ENCODE data around the gene KMT2E. TPM values are rescaled to one million over a fixed set of nuclear protein-coding genes. Genes with fewer than 3 reads are reported as not detected.

The KMT2E gene
- total and polyA plus RNA-seq, 2 donors (not counting 1 experiment from before 2014, with no cell fraction given), result 32.4 to 328 TPM

DNA sequence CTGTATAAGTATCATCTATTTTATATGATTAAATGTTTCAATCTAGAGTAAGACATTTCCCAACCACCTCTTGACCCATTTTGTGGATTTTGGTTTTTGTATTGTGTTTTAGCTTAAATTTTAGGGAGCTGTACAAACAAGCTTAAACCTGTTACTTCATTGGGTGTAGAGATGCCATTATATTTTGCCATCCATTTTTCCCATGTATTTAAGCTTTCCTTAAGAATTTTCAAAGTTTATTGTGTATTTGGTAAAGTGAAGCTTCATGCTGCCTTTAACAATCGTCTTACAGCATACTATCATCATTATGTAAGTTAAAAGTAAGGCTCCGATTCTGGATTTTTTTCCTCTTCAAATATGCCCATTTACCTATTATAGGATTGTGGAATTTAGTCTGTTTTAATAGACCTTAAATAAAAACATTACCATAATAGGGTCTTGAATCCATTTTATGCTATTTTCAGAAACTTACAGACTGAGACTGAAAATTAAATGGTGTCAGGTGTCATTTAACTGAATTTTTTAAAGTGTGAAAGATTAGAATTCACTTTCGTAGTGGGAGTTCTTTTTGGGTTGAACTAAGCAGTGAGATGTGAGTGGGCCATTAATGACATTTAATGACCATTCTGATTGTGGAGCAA is 2.2 kb downstream of the KMT2E start:
- Mint-ChIP-seq H3K27me3 (no peaks in the 10 kb centered on the region), H3K27ac (peak overlapping the region; percentile 33), H3K4me1 (peaks cover 46% of the 10 kb centered on the region), H3K4me3 (peak overlapping the region; percentile 99), H3K9me3 (ENCODE audit: insufficient read depth) (no peaks in the 10 kb centered on the region)
- H3K27me3 ChIP-seq (replicated peaks in 1 of 4; ENCODE audit: control extremely low read depth in 1 of 4, control insufficient read depth in 3 of 4, insufficient read depth in 4 of 4, low read length in 3 of 4), result no peaks in the 10 kb centered on the region
- H3K27ac ChIP-seq (ENCODE audit: low read length in 2 of 2), result peak overlapping the region; percentile 100
- no peak overlapping the region for H2AFZ ChIP-seq (ENCODE audit: insufficient read depth, low read depth, low read length, poor library complexity, severe bottlenecking)
- 17% methylated on average over 1 of the region's 3 CpGs for WGBS (ENCODE audit: insufficient coverage)
- ChIA-PET CTCF (interaction anchor here (1.0 to 16.1 kb wide), 13 partner anchors 10 to 98 kb away, joined by 3 to 282 read pairs (median 4); no protein-coding TSS in a partner anchor), POLR2A (interaction anchor here (0.6 to 8.5 kb wide), 6 partner anchors 9 to 662 kb away, joined by 3 to 101 read pairs (median 12); no protein-coding TSS in a partner anchor)
- DNase-seq (no peak), ATAC-seq (ENCODE audit: low read depth) (no peak)
- H4K20me1 ChIP-seq (ENCODE audit: control insufficient read depth, insufficient read depth, low read length, poor library complexity, severe bottlenecking), result peaks cover 12% of the 10 kb centered on the region
- H3K4me2 ChIP-seq (replicated peaks; ENCODE audit: low read depth, low read length, poor library complexity, severe bottlenecking), result peak overlapping the region; percentile 82
- peaks cover 0 to 1% of the 10 kb centered on the region in 2 experiments for H3K36me3 ChIP-seq (replicated peaks in 1 of 2; ENCODE audit: control extremely low read depth in 1 of 2, control insufficient read depth in 1 of 2, extremely low read depth in 1 of 2, insufficient read depth in 2 of 2, low read length in 1 of 2)
- peak overlapping the region; percentile 95 to 100 (median 99) for H3K4me3 ChIP-seq (ENCODE audit: control extremely low read depth in 1 of 5, extremely low read depth in 1 of 5, insufficient read depth in 1 of 5, low read depth in 2 of 5, low read length in 4 of 5)
- TF ChIP-seq EZH2 (IDR thresholded peaks at IDR 0.05; ENCODE audit: borderline replicate concordance, insufficient read depth, low read depth, low read length, poor library complexity, severe bottlenecking) (no peak), CTCF (IDR thresholded peaks at IDR 0.05) (no peak)
- H3K79me2 ChIP-seq (ENCODE audit: control insufficient read depth, insufficient read depth, low read length), result peaks cover 93% of the 10 kb centered on the region
- H3K4me1 ChIP-seq (ENCODE audit: control insufficient read depth in 2 of 2, insufficient read depth in 2 of 2, low read length in 2 of 2), result peaks cover 23 to 45% of the 10 kb centered on the region in 2 donors
- H3K9me3 ChIP-seq (ENCODE audit: control extremely low read depth in 1 of 3, control insufficient read depth in 2 of 3, insufficient read depth in 1 of 3, low read length in 2 of 3), result no peaks in the 10 kb centered on the region
- H3K9ac ChIP-seq (ENCODE audit: low read length), result peak overlapping the region; percentile 100
- intact Hi-C loops (cut with micrococcal nuclease), result loop anchor here (5.0 to 10.0 kb wide), 2 partner anchors 506 to 1099 kb away; partner anchors contain the start of genes PUS7 and SYPL1
